GM10266 (cell line): Measurements from ENCODE around the gene LDLRAD4.

Experiments used
- DNase-seq: peaks from one replicate; pipeline ENCODE4 v3.0.0; 2012; ENCODE audit errors: extremely low spot score
- TF ChIP-seq, protein P1 (sequence below): IDR thresholded peaks from 2 replicates; pipeline ENCODE4 v1.5.1; 2012; ENCODE audit warnings: mild to moderate bottlenecking, low read depth; ENCODE audit not compliant: control insufficient read depth, insufficient read depth; ENCODE audit errors: missing control alignments

Gene LDLRAD4

DNA sequence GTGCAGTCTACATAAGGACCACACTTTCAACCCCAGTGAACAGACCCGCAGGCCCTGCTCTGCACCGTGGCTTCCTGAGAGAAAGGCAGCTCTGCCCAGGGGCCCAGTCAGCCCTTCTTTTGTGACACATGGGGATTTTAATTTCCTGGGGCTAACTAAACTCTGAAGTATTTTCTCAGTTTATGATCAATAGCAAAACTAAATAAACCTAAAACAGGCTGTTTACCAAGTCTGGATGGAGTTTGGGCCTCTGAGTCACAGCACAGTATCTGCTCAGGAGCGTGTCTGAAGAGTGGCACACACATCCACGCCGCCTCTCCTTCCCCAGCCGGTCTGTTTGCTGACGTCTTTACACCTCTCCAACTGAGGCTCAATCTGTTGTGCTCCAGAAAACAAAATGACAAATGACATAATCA lies 72.3 kb downstream of the LDLRAD4 start:
- TF ChIP-seq, protein P1, sequence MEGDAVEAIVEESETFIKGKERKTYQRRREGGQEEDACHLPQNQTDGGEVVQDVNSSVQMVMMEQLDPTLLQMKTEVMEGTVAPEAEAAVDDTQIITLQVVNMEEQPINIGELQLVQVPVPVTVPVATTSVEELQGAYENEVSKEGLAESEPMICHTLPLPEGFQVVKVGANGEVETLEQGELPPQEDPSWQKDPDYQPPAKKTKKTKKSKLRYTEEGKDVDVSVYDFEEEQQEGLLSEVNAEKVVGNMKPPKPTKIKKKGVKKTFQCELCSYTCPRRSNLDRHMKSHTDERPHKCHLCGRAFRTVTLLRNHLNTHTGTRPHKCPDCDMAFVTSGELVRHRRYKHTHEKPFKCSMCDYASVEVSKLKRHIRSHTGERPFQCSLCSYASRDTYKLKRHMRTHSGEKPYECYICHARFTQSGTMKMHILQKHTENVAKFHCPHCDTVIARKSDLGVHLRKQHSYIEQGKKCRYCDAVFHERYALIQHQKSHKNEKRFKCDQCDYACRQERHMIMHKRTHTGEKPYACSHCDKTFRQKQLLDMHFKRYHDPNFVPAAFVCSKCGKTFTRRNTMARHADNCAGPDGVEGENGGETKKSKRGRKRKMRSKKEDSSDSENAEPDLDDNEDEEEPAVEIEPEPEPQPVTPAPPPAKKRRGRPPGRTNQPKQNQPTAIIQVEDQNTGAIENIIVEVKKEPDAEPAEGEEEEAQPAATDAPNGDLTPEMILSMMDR = no peak
- DNase-seq = no peak

DNA sequence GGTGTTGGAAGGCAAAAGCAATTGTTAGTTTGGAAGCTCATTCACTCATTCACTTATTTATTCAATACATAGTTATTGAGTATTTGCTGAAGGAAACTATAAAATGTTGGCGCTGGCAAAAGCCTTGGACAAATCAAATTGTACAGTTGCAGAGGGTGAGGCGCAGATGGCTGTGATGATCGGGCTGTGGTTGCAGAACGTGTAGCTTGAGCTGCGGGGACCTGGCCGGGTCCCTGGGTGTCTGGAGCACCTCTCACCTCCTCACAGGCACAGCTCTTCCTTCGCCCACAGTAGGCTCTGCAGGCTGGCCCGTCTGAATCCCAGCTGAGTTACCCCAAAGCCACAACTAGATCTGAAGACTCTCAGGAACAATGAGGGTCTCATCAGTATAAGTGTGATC lies 72.7 kb downstream of the LDLRAD4 start:
- TF ChIP-seq, protein P1 = no peak
- DNase-seq = no peak

DNA sequence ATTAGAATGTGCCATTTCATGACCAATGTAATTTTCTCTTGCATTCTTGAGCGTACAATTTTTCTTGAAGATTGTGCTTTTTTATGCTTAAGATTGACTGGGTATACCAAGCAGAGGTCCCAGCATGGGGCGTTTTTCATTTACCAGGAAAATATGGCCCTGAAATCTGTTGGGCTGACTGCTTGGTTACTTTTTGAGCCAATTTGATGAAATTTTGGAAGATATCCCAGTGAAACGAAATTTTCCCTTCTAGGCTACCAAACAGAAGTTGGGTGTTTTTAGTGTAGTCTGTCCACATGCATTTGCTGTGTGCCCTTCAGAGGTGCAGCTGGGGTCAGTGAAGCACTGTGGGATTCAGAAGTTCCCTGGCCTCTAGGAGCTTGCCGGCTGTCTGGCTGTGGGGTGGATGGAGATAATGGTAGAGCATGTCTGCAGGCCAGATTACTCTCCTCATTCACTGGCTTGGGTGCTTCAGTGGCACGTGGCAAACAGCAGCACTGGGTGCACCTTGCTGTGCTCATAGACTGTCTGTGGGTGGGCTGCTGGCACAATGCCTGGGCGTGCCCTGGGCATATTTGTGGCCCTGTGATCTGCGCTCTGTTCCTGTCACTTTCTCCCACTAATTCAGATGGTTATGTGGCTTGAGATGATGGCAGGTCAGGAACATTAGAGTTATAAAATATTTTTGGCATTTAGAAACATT lies 73.3 kb downstream of the LDLRAD4 start:
- TF ChIP-seq, protein P1 = no peak
- no peak for DNase-seq

DNA sequence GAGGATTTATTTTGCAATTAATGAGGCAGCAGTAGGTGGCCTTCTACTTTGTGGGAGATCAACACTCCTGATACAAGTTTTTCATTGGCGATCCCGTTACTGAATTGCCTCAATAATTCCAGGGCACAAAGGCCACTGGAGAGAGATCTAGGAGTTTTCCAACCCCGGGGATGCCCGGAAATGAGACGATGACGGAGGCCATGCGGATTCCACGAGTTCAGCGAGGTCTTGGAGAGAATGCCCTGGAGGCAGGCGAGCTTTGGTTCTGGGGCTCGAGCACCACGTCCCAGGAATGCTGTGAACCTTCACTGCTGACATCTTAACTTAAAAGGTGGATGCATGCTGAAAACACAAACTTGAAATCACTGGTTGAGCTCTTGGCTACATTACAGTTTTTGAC lies 74.2 kb downstream of the LDLRAD4 start:
- no peak for DNase-seq
- TF ChIP-seq, protein P1 = no peak

DNA sequence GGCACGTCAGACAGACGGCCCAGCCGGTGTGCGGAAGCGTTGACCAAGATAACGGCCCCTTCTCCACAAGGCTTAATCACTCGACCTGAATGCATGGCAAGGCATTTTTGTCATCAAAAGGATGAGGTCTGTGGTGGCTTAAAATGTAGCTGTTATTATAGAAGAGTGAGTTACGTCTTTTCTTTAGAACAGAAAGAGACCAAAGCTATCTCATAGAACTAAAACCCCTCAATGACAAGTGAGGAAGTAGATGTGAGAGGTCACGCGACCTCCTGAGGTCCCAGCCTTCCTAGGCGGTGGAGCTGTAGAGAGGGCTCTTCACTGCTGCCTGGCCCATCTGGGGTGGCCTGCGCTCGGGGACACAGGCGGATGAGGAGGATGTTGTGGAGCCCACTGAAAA lies 75.7 kb downstream of the LDLRAD4 start:
- TF ChIP-seq, protein P1 = no peak
- DNase-seq = no peak

DNA sequence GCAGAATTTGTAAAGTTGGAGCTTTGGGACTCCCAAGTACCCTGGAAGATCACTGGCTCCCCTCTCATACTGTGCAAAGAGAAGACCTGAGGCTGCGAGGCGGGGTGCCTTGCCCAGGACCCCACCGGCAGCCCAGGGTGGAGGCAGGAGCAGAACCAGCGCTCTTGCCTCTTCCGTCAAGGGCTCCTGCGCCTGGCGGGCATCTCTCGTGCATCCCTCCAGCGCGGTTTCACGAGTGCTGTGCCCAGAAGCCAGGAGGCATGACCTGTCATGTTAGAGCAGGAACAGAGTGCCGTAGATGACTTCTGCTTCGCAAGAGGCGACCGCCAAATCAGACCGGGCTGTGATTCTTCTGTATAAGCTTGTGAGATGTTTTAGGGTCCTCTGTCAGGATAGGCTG lies 77.3 kb downstream of the LDLRAD4 start:
- TF ChIP-seq, protein P1 = no peak
- no peak for DNase-seq

DNA sequence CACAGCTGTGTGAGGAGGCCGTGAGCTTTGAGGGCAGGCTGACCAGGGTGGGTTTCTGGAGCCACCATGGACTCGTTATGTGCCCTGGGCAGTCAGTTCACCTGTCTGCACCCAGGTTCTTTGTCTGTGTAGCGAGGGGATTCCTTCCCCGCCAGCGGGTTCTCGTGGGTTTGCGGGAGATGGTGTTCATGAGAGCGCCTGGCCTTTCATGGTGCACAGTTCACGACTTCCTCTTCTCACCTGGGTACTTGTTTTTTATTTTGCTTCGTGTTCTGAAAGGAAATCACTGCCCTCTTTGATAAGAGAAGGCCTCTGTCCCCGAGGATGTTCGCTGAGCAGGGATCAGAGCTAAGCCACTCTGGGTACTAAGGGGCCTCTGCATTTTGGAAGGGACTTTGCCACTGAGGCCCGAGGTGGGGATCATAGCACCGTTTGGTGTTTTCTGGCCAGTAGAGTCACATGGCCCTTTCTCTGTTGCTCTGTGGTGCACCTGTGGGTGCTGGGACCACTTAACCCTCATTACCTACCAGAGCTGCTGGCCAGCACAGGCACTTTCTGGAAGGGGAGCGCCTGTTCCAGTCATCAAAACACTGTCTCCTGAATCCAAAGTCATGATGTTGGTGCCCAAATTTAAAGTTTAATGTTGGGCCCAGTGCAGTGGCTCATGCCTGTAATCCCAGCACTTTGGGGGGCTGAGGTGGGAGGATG lies 78.5 kb downstream of the LDLRAD4 start:
- TF ChIP-seq, protein P1 = no peak
- no peak for DNase-seq
